ENCODE data around the gene TMEM100.

Gene TMEM100

DNA sequence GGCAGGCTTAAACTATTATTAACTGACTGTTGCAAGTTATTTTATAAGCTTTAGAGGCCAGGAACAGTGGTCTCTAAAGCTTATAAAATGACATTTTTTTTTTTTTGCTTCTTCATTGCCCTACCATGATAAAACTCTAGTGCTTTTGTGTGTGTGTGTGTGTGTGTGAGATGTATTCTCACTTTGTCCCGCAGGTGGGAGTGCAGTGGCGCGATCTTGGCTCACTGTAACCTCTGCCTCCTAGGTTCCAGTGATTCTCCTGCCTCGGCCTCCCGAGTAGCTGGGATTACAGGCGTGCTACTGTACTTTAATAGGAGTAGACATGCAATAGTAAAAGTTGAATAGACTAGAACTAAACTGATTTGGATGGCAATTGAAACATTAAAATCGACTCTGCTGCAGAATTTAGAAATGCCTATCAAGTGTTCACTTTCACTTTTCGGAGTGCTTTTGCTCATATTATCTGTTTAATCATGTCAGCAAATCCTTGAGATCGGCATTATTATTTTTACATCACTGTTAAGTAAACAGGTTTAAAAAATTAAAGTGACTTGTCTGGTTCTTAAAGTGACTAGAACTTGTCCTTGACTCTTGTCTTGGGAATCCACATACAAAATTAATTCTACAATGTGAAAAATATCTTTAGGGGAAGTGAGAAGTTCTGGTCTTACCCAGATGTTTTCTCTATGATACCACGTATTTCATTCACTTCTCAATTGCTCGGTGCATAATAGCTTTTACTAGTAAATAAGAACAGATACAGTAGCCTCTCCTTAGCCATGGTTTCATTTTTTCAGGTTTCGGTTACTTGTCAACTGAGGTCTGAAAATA is 19.8 kb upstream of the TMEM100 start:
- DNase-seq, result no peak

DNA sequence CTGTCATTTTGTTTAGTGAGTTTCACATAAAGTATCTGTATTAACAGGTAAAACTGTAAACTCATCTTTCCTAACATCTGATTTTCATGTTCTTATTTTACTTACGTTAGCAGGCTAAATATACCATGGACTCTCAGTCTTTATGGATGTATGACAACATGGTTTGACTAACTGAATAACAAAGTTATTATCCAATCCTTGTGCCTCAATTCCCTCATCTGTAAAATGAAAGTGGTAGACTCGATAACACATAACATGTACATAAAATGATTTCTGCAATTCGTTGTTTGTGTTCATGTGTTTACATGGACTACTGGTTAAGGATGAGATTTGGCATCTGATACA is 18.7 kb upstream of the TMEM100 start:
- DNase-seq, result no peak

DNA sequence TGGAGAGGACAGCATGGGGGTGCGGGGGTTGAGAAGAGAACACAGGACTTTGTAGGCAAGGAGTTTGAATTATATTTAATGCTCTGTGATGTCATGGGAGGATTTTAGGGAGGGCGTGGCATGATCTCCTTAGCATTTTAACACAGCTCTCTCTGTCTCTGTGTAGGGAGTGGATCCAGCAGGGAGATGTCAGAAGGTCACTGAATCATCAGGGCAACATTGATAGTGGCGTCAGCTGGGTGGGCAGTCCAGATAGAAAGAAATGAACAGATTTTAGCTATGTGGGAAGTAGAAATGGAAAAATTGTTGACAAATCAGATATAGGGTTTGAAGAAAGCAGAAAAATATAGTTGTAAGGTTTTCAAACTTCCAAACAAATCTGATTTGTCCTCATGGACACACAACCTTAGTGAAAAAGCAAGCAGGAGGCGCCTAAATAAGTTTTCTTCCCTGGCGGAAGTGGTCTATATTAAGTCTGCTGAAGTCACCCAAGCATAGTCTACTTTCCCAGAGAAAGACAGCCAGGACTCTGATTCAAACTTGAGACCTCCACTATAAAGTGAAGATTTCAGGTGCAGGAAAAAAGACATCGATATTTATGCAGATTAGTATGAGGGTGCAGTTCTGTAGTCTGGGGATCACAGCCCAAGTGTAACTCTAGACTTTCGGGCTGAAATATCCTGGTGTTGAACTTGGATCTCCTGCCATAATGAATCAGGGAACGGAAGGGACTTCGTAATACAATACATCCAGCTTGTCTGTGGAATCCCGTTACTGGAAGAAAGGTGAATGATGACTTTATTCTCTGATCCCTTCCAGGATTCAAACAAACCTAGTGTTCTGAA is 18.1 kb upstream of the TMEM100 start:
- no peak for DNase-seq

DNA sequence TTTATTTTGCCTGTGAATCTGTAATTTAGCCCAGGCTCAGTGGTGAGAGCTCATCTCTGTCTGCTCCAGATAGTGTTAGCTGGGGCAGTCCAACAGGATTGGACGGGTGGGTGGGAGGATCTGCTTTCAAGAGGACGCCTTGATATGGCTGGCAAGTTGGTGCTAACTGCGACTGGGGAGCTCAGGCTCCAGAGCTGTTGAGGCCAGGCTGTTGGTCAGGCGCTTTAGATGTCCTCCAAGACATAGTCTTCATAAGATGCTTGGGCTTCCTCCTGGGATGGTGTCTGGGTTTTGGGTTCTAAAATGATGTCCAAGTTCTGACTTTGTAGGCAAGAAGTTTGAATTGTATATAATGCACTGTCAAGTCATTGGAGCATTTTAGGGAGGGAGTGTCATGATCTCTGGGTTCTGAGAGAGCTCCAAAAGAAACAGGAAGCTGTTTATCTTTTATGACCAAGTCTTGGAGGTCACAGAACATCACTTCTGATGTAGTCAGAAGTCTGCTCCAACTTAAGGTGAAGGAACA is 15.4 kb upstream of the TMEM100 start:
- DNase-seq, result no peak

DNA sequence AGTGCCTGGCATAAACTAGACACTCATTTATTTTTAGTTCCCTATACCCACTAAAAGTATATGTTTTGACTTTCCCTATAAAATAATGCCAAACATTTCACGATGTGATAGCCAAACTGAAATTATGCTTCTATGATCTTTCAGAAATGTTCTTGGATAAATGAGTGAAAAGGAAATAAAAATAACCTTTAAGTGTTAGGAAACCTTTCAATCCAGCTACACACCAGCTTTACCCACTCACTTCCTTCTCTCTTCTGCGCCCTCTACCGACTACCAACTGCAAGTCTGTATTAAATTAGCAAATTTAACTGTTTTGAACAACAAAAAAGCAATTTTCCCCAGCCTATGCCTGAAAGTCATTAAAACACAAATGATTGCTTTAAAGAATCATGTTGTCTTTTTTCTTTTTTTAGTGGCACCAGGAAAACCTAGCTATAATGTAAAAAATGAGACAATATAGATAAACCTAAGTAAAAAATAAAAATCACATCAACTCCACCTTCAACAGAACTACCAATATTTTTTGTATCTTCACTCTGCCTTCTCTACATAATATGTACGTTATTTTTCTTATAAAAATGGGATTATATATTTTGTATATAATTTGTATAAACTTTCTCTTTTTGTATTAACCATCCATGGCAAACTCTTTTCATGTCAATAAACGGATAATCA is 13.2 kb upstream of the TMEM100 start:
- DNase-seq, result no peak

DNA sequence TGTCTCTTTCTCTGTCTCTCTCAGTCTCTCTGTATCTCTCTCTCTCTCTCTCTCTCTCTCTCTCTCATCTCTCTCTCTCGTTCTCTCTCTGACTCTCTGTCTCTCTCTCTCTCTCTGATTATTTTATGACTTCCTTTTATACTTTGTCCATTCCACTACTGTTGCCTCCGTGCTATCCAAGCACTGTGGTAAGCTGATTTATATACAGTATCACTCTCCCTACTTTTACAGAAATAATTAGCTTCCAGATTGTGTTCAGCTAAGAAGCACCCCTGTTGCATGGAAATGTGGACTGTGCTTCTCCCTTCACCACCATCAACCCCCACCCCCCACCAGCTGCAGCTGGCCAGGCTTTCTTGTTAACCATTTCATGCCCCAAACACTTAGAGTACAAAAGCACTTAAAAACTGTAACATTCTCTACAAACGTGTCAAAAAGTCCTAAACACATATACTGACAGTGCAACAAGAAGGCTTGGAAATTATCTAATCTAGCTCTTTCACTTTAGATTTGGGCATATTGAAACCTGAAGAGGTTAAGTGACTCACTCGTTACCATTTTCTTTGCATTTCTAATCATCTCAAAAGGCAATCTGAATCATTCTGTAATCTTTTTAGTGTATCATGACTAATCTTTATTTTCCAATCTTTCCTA is 11.6 kb upstream of the TMEM100 start:
- DNase-seq, result no peak

DNA sequence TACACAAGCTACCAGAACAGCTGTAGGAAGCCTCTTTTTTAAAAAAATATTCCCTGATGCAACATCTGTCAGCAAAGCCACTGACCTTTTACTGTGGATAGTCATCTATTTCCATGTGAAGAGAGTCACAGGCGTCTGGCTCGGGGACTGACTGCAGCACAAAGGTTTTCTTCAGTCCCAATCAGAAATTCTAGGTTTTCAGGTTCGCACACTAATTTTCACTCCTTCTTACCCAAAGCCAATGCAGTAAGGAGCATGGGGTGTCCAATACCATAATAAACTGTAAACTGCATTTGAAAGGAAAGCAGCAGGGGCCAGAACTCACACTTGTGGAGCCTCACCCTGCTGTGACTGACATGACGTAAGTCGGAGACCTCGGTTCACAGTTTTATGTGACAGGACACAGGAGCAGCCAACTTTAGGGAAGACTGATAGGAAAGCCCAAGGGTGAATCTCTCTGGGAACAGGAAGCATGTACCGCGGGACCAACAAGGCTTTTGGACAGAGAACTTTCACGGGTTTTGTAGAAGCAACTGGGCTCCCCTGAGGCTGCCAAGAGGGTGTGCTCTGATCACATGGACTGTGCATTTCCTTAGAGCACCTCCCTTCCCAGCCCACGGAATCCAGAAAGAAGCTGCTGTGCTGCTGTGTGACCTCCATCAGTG is 9.1 kb upstream of the TMEM100 start:
- DNase-seq, result no peak

DNA sequence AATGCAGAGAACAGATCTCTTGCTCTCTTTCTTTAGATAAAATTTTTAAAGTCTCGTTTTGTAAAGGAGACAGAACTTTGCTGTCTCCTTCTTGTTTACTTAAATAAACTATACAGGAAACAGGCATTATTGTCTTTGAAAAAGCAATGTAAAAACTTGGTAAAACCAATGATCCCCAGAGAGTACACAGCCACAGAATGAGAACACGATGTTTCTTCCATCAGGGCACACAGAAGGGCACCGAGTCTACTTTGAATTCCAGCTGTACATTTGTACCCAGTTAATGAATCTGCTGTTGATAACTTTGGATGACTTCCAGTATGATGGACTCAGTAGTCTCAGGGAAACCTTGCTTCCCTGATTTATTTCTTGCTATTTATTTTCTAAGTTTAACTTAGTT is 8.1 kb upstream of the TMEM100 start:
- DNase-seq, result no peak

DNA sequence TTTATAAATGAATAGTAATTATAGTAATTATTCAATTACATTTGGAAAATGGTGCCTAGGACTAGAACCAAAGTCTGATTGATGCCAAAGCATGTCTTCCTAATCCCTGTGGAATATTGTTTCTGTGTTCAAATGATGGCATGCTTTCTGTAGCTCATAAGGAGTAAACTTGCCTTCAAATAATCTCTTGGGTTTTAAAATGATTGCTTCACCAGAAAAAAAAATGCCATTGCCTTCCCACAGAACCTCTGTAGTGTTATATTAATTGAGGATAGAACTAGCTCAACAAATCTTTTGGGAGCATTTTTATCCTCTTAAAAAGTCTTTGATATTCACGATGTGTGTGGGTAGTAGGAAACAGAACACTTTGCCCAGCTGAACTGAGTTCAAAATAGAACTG is 7.7 kb upstream of the TMEM100 start:
- no peak for DNase-seq

DNA sequence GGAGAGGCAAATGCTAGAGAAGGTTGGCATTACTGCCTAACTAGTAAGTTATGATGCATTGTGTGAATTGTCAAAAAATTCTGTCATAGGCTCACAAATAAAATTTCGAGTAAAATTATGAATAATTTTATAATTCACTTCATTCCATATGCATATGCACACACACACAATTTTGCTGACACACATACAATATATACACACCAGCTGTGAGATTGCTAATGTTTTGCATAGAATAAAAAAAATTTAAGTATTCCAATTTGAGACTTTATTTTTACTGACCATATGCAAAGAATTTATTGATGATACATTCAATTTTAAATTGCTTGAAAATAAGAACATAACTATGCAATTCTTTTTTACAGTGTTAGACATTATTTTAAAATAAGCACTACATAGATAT is 6.8 kb upstream of the TMEM100 start:
- no peak for DNase-seq

DNA sequence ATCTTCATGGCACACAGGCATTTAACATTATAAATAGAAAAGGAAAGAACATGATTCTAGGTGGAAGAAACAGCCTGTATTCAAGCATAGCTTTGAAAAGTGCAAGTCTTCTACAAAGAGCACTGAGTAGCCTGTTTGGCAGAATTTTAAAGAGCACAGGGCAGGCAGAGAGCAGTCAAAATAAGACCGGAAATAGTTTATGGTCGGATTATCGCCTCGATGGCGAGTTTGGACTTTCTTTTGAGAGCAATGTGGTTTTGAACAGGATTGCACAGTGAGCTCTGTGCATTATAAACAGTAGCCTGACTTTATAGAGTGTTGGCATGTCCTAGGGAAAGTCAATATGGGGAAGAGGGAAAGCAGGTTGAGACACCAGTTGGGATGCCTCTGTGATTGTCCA is 6.2 kb upstream of the TMEM100 start:
- DNase-seq, result no peak

DNA sequence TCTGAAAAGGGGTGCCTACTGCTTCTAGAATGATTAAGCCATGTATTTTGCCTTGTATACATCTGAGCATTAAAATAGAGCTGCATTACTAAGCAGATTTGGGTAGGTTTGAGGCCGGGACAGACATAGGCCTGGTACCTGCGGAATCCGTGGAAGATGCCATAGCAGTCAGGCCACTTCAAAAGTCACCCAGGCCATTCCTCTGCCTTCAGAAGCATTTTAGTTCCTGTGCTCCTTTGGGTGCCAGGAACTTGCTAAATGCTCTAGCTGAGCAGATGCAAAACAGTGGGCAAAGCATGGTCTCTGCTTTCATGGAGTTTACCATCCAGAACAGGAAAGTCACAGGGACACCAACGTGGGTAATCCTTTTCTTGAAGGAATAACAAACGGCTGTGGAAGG is 5.7 kb upstream of the TMEM100 start:
- no peak for DNase-seq

DNA sequence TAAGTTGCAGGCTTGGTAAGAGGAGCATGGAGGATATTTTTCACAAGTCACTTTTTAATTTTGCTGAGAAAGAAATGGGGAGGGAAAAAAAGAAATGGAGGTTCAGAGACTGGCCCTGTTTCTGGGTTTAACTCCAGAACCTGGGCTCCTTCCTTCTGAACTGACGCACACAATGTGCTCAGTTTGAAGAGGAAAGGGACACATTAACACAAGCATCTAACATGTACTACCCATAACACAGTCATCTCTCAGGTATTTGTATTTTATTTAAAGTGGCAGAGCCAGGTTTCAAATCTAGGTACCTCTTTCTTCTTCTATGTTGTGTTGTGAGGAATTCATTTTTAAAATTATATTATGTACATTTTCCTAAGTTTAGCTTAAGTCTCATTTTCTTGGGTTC is 5.3 kb upstream of the TMEM100 start:
- DNase-seq, result no peak

DNA sequence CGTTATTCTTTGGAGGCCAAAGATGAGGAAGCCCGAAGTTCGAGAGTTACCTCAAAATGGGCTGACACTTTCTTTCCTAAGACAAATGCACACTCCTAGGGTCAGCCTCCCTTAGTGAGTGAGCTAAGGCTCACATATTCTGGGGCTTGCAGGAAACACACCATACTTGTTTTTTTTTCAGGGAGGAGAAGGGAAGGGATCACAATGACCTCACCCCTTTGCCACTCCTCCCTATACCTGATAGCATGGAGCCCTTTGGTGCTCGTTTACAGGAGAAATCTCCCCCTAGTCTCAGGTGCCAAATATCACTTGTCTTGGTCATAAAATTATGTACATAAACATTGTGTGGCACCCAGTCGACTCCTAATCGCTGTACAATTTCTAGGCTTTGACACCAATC is 4.6 kb upstream of the TMEM100 start:
- DNase-seq, result no peak

DNA sequence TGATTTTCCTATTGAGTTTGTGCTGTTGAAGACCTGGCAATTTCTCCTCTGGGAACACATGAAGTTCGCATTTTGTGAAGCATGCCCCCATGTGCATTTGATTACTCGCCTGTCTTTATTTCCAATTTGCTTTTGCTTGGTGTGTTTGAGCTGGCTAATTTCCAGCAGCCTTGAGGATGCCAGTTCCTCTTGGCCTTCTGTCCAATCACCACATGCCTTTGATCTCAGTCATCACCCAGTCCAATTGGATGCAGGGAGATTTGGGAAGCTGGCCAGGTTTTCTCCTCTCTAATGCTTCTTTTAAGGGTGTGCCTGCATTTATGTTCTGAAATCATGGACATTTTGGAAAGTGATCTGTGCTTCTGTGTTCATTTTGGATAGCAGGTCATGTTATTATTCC is 3.8 kb upstream of the TMEM100 start:
- peak; percentile 47 for DNase-seq

DNA sequence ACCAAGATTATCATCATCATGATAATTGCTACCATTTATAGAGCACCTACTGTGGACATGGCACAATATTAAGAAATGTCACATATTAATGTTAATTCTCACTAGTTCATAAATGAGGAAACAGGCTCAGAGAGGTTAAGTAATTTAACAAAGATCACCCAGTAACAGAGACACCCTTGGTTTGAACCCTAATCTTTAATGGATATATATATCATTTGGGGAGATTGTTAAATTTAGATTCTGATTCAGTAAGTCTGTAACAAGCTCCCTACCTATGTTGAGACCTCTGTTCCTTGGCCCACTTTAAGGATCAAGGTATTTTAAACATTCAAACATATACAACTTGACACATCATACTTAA is 804 bp upstream of the TMEM100 start:
- no peak for DNase-seq

DNA sequence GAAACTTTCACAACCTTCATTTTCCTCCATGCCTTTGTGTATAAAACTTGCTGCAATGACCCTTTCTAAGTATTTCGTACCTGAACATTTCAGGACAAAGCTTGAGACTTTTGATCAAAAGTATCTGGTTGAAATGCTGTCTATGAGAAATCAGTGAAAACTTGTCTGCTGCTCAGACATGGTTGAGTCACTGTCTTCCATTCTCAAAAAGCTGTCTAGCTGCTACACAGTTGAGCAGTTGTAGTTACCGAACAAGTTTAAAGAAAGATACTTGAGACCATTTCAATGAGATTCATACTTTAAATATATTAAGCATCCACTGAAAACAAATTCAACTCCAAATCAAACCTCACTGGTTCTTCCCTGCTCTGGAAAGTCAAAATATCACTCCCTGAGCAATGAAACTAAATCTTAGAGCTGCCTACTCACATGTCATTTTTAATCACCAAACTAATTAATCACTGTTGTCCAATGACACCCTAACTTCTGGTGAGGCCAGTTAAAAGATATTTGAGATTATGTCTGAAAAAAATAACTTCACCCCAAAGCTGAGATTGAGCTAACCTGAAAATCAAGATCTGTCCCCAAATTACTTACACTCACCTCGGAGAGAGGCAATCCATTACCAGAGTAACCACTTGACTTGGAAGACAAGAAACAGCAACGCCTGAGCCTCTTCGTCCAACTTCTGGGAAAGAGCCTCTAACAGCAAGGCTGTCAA is 488 bp downstream of the TMEM100 start:
- DNase-seq, result no peak

DNA sequence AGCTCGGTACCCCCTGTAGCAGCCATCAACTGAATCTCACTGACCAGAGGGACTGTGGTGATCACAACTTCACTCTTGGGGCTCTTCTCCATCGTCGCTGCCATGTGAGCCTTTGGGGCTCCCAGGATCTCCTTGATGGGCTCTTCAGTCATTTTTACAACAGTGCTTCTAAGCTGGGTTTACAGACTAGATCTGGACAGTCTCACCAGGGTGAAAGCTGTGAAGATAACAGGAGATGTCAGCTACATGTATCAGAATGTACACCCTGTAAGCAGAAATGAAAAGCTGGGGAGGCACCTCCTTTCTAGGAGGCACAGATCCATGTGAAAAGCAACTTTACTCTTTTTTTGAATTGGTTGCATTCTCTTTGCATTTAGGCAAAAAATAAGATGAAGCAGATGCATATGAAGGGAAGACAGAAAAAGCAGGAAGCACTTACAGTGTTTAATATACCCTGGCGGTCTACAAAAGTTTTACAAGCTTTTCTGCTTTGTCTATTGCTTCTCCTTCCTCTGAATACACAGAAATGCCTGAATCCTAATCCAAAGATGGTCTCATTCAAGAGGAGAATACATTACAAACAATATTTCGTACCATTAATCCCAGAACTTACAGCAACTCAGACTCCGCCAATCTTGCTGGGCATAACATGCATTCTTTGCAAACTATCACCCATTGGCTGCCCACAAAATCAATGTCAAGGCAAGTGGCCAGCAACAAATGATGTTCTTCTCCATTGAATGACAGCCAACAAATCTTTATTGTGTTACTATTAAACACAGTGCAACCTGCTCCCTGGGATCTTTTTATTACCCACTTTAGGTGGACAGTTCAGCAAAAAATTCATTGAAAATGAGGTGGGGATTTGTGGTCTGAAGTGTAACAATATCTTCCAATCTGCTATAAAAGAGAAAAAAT is 1.5 kb downstream of the TMEM100 start:
- DNase-seq, result no peak

DNA sequence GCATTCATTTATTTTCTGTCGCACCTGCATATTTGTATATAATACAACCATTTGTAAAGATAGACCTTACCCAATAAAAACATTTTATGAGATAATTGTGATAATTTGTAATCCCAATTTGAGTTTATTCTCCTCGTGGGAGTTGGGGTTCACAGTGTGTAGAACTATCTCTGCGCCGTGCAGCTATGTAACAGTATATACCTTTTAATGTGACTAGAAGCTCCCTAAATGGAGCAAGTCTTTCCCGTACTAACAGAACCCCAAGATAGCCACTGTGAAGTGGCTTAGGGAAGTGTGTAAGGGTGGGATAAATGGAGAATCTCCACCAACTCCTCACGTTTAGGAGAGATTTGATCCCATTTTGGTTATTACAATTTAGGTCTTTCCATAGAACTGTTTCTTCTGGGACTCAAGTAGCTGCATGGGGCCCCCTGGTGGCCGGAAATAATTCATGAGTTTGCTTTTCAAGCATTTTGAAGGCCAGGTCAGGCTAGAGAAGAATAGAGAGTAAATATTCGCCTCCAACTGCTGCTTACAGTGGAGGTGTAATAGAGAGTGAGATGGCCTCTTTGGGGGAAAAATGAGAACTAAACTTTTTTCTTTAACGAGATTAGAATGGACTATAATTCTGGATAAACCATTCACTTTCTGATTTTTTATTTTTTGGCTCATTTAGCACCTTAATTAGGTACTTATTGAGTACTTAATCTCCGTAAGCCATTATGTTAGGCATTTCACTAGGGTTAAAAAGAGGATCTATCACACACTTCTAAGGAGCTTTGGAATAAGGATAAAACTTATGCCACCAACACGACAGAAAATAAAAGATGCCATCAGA is 4.5 kb downstream of the TMEM100 start:
- DNase-seq, result no peak

DNA sequence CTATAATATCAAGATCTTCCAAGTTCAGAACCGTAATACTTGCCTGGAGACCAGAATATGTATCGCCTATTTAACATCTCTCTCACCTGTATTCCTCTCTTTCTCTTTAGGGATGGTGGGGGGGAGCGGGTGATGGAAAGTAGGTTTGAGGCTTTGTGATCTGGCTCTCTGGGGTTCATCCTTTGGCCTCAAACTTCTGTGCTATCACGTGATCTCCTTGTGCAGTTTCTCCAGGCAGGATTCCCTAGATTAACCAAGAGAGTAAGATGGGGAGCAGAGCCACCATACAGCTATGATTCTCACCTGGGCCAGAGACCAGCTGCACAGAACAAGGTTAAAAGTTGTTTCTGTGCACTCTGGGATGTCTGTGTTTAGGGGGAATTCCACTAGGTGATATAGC is 5.2 kb downstream of the TMEM100 start:
- no peak for DNase-seq
